ENCODE measurements around the gene USP25. TPM values are rescaled to one million over a fixed set of nuclear protein-coding genes. Genes with fewer than 3 reads are reported as not detected.
A peak's percentile ranks its signal among the peaks of the same experiment; 100 is the strongest.

The USP25 gene
- total RNA-seq, 1 donor from 2014 or later, result 53.2 TPM

- TF ChIP-seq CTCF (IDR thresholded peaks at IDR 0.05; ENCODE audit: borderline replicate concordance), result no peak
- DNase-seq, result no peak
- Histone ChIP-seq H3K27me3 (ENCODE audit: low read depth) (no peaks in the 10 kb centered on the region), H3K36me3 (peaks cover 23% of the 10 kb centered on the region), H3K27ac (replicated peaks) (no peak overlapping the region), H3K9me3 (replicated peaks) (no peaks in the 10 kb centered on the region), H3K4me3 (no peak overlapping the region), H3K4me1 (peaks cover 25% of the 10 kb centered on the region)
- intact Hi-C loops (cut with micrococcal nuclease), result no loop called here
Measured at GRCh38 chr21:15820327-15820726, 90.5 kb downstream of the USP25 start.

- peaks cover 31% of the 10 kb centered on the region for H3K4me1 ChIP-seq
- intact Hi-C loops (cut with micrococcal nuclease), result no loop called here
- H3K9me3 ChIP-seq (replicated peaks), result no peaks in the 10 kb centered on the region
- TF ChIP-seq CTCF (IDR thresholded peaks at IDR 0.05; ENCODE audit: borderline replicate concordance), result no peak
- no peak overlapping the region for H3K27ac ChIP-seq (replicated peaks)
- H3K36me3 ChIP-seq, result peaks cover 24% of the 10 kb centered on the region
- no peaks in the 10 kb centered on the region for H3K27me3 ChIP-seq (ENCODE audit: low read depth)
- H3K4me3 ChIP-seq, result no peak overlapping the region
- DNase-seq, result no peak
Measured at GRCh38 chr21:15820852-15821379, 91.1 kb downstream of the USP25 start.

- no peak overlapping the region for H3K27ac ChIP-seq (replicated peaks)
- no peaks in the 10 kb centered on the region for H3K27me3 ChIP-seq (ENCODE audit: low read depth)
- peaks cover 15% of the 10 kb centered on the region for H3K36me3 ChIP-seq
- H3K4me3 ChIP-seq, result no peak overlapping the region
- peaks cover 54% of the 10 kb centered on the region for H3K4me1 ChIP-seq
- no peak for DNase-seq
- TF ChIP-seq CTCF (IDR thresholded peaks at IDR 0.05; ENCODE audit: borderline replicate concordance), result no peak
- H3K9me3 ChIP-seq (replicated peaks), result no peaks in the 10 kb centered on the region
- intact Hi-C loops (cut with micrococcal nuclease), result no loop called here
Measured at GRCh38 chr21:15823486-15824150, 93.8 kb downstream of the USP25 start.

- Histone ChIP-seq H3K27ac (replicated peaks) (peak overlapping the region; percentile 67), H3K27me3 (ENCODE audit: low read depth) (no peaks in the 10 kb centered on the region), H3K4me1 (peaks cover 54% of the 10 kb centered on the region), H3K36me3 (peaks cover 9% of the 10 kb centered on the region), H3K4me3 (no peak overlapping the region), H3K9me3 (replicated peaks) (no peaks in the 10 kb centered on the region)
- intact Hi-C loops (cut with micrococcal nuclease), result no loop called here
- TF ChIP-seq CTCF (IDR thresholded peaks at IDR 0.05; ENCODE audit: borderline replicate concordance), result no peak
- no peak for DNase-seq
Measured at GRCh38 chr21:15825700-15826099, 95.9 kb downstream of the USP25 start.

GRCh38 chr21:15826147-15826780 is 96.5 kb downstream of the USP25 start:
- H3K36me3 ChIP-seq, result peaks cover 14% of the 10 kb centered on the region

More at GRCh38 chr21:15826147-15826780, 96.5 kb downstream of the USP25 start:
- H3K9me3 ChIP-seq (replicated peaks), result no peaks in the 10 kb centered on the region
- DNase-seq, result no peak
- peak overlapping the region; percentile 67 for H3K27ac ChIP-seq (replicated peaks)
- intact Hi-C loops (cut with micrococcal nuclease), result no loop called here
- peak; percentile 68 for TF ChIP-seq CTCF (IDR thresholded peaks at IDR 0.05; ENCODE audit: borderline replicate concordance)
- H3K27me3 ChIP-seq (ENCODE audit: low read depth), result no peaks in the 10 kb centered on the region
- H3K4me1 ChIP-seq, result peaks cover 50% of the 10 kb centered on the region
- H3K4me3 ChIP-seq, result peak overlapping the region; percentile 14

Data from left ventricle myocardium inferior (tissue), 1 donor.